KMS-11 (cell line): ENCODE measurements around the gene CRISP2.

Source experiments
- H2AFZ ChIP-seq: fragments of 200-600 bp; sonication (generic); 2 replicates; pipeline ENCODE4 v1.6.1; 2016; ENCODE audit warnings: antibody characterized with exemption, mixed run types, low read depth
- H3K27ac ChIP-seq: fragments of 200-600 bp; sonication (generic); 2 replicates; pipeline ENCODE4 v1.6.1; 2016; ENCODE audit warnings: mild to moderate bottlenecking, mixed run types
- H3K27me3 ChIP-seq: fragments of 200-600 bp; sonication (generic); 2 replicates; pipeline ENCODE4 v1.6.1; 2017; ENCODE audit warnings: mild to moderate bottlenecking, low read depth, mixed run types, moderate library complexity; ENCODE audit not compliant: insufficient read depth
- H3K36me3 ChIP-seq: fragments of 200-600 bp; sonication (generic); 2 replicates; pipeline ENCODE4 v1.6.1; 2017; ENCODE audit warnings: mild to moderate bottlenecking, mixed run types; ENCODE audit not compliant: insufficient read depth
- H3K4me1 ChIP-seq: fragments of 200-600 bp; sonication (generic); 2 replicates; pipeline ENCODE4 v1.6.1; 2016; ENCODE audit warnings: mild to moderate bottlenecking, low read depth, mixed run types; ENCODE audit not compliant: poor library complexity, severe bottlenecking
- H3K4me2 ChIP-seq: fragments of 200-600 bp; sonication (generic); 2 replicates; pipeline ENCODE4 v1.7.0; 2016; ENCODE audit warnings: mild to moderate bottlenecking, mixed run types
- H3K4me3 ChIP-seq: fragments of 200-600 bp; sonication (generic); IDR thresholded peaks from 2 replicates; pipeline ENCODE4 v1.6.1; 2017; ENCODE audit warnings: low read depth, low read length, mixed read lengths; ENCODE audit not compliant: insufficient read depth
- H3K79me2 ChIP-seq: fragments of 200-600 bp; sonication (generic); 2 replicates; pipeline ENCODE4 v1.6.1; 2016; ENCODE audit warnings: low read depth, mixed run types; ENCODE audit not compliant: insufficient read depth
- H3K9ac ChIP-seq: fragments of 200-600 bp; sonication (generic); 2 replicates; pipeline ENCODE4 v1.6.1; 2016; ENCODE audit warnings: mild to moderate bottlenecking, mixed run types
- H4K20me1 ChIP-seq: fragments of 200-600 bp; sonication (generic); 2 replicates; pipeline ENCODE4 v1.6.1; 2016; ENCODE audit warnings: mild to moderate bottlenecking, mixed run types; ENCODE audit not compliant: insufficient read depth
- TF ChIP-seq, protein P1 (sequence below): fragments of 200-600 bp; sonication (generic); conservative IDR thresholded peaks from 2 replicates; pipeline ENCODE4 v1.6.1; 2017; ENCODE audit warnings: low read depth, mild to moderate bottlenecking, antibody characterized with exemption, low read length, moderate library complexity, mixed read lengths

The CRISP2 gene

DNA sequence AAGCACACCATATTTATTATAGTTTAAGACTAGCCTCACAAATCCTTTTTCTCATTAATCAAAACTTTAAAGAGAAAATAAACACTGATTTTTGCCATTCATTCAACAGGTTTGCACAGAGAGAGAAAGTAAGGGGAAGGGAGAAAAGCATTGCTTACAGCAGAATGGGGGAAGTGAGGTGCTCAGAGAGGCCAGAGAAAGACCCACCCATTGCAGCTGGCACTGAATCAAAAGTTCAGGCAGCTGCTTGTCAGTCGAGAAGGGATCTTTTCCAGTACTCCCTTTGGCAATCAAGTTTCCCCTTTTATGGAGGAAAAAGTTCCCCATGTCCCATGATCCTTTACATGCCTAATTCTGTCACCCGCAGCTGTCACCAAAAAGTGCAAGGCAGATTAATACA lies 8.0 kb upstream of the CRISP2 start:
- Histone ChIP-seq H3K4me1 (no peaks in the 10 kb centered on the region), H3K4me3 (no peak overlapping the region), H4K20me1 (no peaks in the 10 kb centered on the region), H3K4me2 (no peak overlapping the region), H2AFZ (no peak overlapping the region), H3K27me3 (no peaks in the 10 kb centered on the region), H3K79me2 (no peaks in the 10 kb centered on the region), H3K36me3 (no peaks in the 10 kb centered on the region), H3K27ac (no peak overlapping the region), H3K9ac (no peak overlapping the region)
- TF ChIP-seq, protein P1, sequence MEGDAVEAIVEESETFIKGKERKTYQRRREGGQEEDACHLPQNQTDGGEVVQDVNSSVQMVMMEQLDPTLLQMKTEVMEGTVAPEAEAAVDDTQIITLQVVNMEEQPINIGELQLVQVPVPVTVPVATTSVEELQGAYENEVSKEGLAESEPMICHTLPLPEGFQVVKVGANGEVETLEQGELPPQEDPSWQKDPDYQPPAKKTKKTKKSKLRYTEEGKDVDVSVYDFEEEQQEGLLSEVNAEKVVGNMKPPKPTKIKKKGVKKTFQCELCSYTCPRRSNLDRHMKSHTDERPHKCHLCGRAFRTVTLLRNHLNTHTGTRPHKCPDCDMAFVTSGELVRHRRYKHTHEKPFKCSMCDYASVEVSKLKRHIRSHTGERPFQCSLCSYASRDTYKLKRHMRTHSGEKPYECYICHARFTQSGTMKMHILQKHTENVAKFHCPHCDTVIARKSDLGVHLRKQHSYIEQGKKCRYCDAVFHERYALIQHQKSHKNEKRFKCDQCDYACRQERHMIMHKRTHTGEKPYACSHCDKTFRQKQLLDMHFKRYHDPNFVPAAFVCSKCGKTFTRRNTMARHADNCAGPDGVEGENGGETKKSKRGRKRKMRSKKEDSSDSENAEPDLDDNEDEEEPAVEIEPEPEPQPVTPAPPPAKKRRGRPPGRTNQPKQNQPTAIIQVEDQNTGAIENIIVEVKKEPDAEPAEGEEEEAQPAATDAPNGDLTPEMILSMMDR, result no peak

DNA sequence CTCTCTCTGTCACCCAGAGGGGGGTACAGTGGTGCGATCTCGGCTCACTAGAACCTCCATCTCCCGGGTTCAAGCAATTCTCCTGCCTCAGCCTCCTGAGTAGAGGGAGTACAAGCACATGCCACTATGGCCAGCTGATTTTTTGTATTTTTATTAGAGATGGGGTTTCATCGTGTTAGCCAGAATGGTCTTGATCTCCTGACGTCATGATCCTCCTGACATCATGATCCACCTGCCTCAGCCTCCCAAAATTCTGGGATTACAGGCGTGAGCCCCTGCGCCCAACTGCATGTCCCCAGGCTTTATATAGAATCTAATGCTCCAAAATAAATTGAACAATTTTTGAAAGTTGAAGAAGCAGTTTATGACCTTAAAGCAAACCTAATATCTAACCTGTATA lies 7.0 kb upstream of the CRISP2 start:
- H3K27me3 ChIP-seq, result no peaks in the 10 kb centered on the region
- no peaks in the 10 kb centered on the region for H3K79me2 ChIP-seq
- H3K4me2 ChIP-seq, result no peak overlapping the region
- H3K4me3 ChIP-seq, result no peak overlapping the region
- no peak overlapping the region for H3K9ac ChIP-seq
- no peaks in the 10 kb centered on the region for H4K20me1 ChIP-seq
- no peak overlapping the region for H3K27ac ChIP-seq
- H3K36me3 ChIP-seq, result no peaks in the 10 kb centered on the region
- no peak overlapping the region for H2AFZ ChIP-seq
- H3K4me1 ChIP-seq, result no peaks in the 10 kb centered on the region
- TF ChIP-seq, protein P1, result no peak

DNA sequence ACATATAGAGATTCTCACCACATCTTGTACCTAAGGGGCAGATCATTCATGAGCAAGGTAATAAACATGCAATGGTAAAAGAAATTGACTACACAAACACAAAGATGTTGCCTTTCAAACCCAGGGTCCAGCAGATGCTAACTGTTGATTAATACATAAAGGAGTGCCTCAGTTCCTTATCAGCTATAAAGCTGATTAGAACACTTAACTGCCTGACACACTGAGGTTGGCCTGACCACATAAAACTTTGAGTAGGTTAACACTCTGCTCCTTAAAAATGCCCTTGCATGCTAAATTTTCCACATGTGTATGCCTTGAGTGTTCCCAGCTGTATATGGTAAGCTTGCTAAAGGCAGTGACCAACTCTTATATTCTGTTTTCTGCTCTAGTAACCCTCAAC lies 14.9 kb downstream of the CRISP2 start:
- no peak overlapping the region for H2AFZ ChIP-seq
- no peaks in the 10 kb centered on the region for H3K4me1 ChIP-seq
- no peak overlapping the region for H3K27ac ChIP-seq
- no peaks in the 10 kb centered on the region for H3K36me3 ChIP-seq
- no peaks in the 10 kb centered on the region for H3K79me2 ChIP-seq
- H3K4me3 ChIP-seq, result no peak overlapping the region
- no peaks in the 10 kb centered on the region for H4K20me1 ChIP-seq
- H3K4me2 ChIP-seq, result no peak overlapping the region
- no peaks in the 10 kb centered on the region for H3K27me3 ChIP-seq
- TF ChIP-seq, protein P1, result no peak
- H3K9ac ChIP-seq, result no peak overlapping the region

DNA sequence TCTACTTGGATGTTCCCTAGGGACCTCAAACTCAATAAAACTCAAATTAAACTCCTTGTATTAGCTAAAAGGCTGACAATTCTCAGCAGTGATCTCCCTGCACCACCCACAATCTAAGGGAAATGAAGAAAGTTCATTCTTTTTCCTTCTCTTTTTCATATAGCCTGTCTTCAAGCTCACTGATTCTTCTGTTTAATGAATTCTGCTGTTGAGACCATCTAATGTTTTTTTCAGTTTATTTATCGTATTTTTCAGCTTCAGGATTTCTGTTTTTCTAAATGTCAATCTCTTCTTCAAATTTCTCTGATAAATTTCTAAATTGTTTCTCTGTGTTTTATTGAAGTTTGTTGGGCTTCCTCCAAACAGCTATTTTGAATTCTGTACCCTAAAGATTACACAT lies 19.8 kb downstream of the CRISP2 start:
- Histone ChIP-seq H3K4me1 (no peaks in the 10 kb centered on the region), H2AFZ (no peak overlapping the region), H3K79me2 (no peaks in the 10 kb centered on the region), H3K9ac (no peak overlapping the region), H3K27me3 (no peaks in the 10 kb centered on the region), H3K4me3 (no peak overlapping the region), H3K4me2 (no peak overlapping the region), H3K27ac (no peak overlapping the region), H3K36me3 (no peaks in the 10 kb centered on the region), H4K20me1 (no peaks in the 10 kb centered on the region)
- TF ChIP-seq, protein P1, result no peak

DNA sequence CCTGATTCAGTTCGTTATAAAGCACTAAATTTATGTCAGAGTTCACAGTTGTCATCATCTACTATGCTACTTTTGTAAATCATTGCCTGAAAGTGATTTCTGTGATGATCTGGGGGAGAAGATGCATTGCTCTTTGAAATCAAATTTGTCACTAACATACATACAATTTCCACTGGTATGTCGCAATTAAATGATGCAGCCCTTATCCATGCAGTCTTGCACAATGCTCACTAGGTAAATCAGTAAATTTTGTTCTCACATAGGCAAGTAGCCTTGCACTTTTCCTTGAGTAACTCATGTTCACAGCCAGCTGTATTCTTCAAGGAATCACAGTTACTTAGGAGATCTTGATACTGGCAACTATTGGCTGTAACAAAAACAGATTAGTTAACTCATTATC lies 20.8 kb downstream of the CRISP2 start:
- no peak overlapping the region for H3K4me3 ChIP-seq

More for the DNA sequence above, 20.8 kb downstream of the CRISP2 start:
- H3K79me2 ChIP-seq, result no peaks in the 10 kb centered on the region
- no peaks in the 10 kb centered on the region for H3K27me3 ChIP-seq
- H4K20me1 ChIP-seq, result no peaks in the 10 kb centered on the region
- H3K4me2 ChIP-seq, result no peak overlapping the region
- H2AFZ ChIP-seq, result no peak overlapping the region
- no peak overlapping the region for H3K27ac ChIP-seq
- H3K4me1 ChIP-seq, result no peaks in the 10 kb centered on the region
- no peak overlapping the region for H3K9ac ChIP-seq
- TF ChIP-seq, protein P1, result no peak
- no peaks in the 10 kb centered on the region for H3K36me3 ChIP-seq
